Osteoblast (primary cell): Measurements from ENCODE around the gene TCF7L2. TPM values are rescaled to one million over a fixed set of nuclear protein-coding genes. Genes with fewer than 3 reads are reported as not detected.

ENCODE experiments used
- DNase-seq: peaks from one replicate; pipeline ENCODE4 v3.0.0; 2011; ENCODE audit warnings: low spot score, mixed read lengths; ENCODE audit not compliant: insufficient read length; ENCODE audit errors: missing footprints
- H2AFZ ChIP-seq: 2 replicates; pipeline ENCODE4 v1.6.0; 2011; ENCODE audit warnings: mild to moderate bottlenecking, low read length
- H3K27ac ChIP-seq: 2 replicates; pipeline ENCODE4 v1.5.1; 2011; ENCODE audit warnings: mild to moderate bottlenecking, low read depth, low read length, moderate library complexity
- H3K27me3 ChIP-seq: 2 replicates; pipeline ENCODE4 v1.6.0; 2012; ENCODE audit warnings: mild to moderate bottlenecking, control low read depth, inconsistent platforms, low read length, moderate library complexity; ENCODE audit not compliant: insufficient read depth
- H3K36me3 ChIP-seq: 2 replicates; pipeline ENCODE4 v1.5.1; 2011; ENCODE audit warnings: mild to moderate bottlenecking, low read length, control low read depth, moderate library complexity; ENCODE audit not compliant: insufficient read depth
- H3K4me1 ChIP-seq: 2 replicates; pipeline ENCODE4 v1.5.1; 2011; ENCODE audit warnings: mild to moderate bottlenecking, low read length, control low read depth, moderate library complexity; ENCODE audit not compliant: insufficient read depth
- H3K4me2 ChIP-seq: 2 replicates; pipeline ENCODE4 v1.6.0; 2011; ENCODE audit warnings: mild to moderate bottlenecking, low read length; ENCODE audit not compliant: insufficient read depth
- H3K4me3 ChIP-seq: fragments of 200-600 bp; sonication (generic); 3 replicates; pipeline ENCODE4 v1.5.1; 2012; ENCODE audit warnings: mild to moderate bottlenecking, low read length, inconsistent platforms; ENCODE audit not compliant: insufficient read depth
- H3K79me2 ChIP-seq: 2 replicates; pipeline ENCODE4 v1.6.0; 2012; ENCODE audit warnings: mild to moderate bottlenecking, low read length, control low read depth, inconsistent platforms; ENCODE audit not compliant: insufficient read depth
- H3K9me3 ChIP-seq: 2 replicates; pipeline ENCODE4 v1.5.1; 2011; ENCODE audit warnings: low read depth, low read length, control low read depth
- H4K20me1 ChIP-seq: 2 replicates; pipeline ENCODE4 v1.6.0; 2012; ENCODE audit warnings: mild to moderate bottlenecking, low read length, control low read depth; ENCODE audit not compliant: insufficient read depth
- CTCF ChIP-seq: IDR thresholded peaks from 2 replicates; pipeline ENCODE4 v1.5.1; 2011; ENCODE audit warnings: mild to moderate bottlenecking, low read depth, low read length, moderate library complexity; ENCODE audit errors: extremely low read depth
- total RNA-seq: library from RNA; depleted of rRNA; stranded (reverse); fragments of >200 nt; gene quantifications from 2 replicates; pipeline ENCODE4 v1.2.3, GENCODE V29; 2012

The TCF7L2 gene
- total RNA-seq, 1 donor, result 9.0 TPM

- Histone ChIP-seq H3K9me3 (no peaks in the 10 kb centered on the region), H3K4me1 (peaks cover 19% of the 10 kb centered on the region), H3K79me2 (peaks cover 6% of the 10 kb centered on the region), H3K27me3 (no peaks in the 10 kb centered on the region), H3K36me3 (no peaks in the 10 kb centered on the region), H3K4me3 (no peak overlapping the region), H3K4me2 (no peak overlapping the region), H4K20me1 (peaks cover 32% of the 10 kb centered on the region), H3K27ac (no peak overlapping the region), H2AFZ (no peak overlapping the region)
- no peak for DNase-seq
- TF ChIP-seq CTCF, result no peak
These were observed 185.0 kb downstream of the TCF7L2 start for GRCh38 chr10:113135025-113135424.

GRCh38 chr10:113137941-113138685 is 188.1 kb downstream of the TCF7L2 start:
- Histone ChIP-seq H4K20me1 (peaks cover 33% of the 10 kb centered on the region), H3K36me3 (peaks cover 2% of the 10 kb centered on the region), H3K27ac (no peak overlapping the region), H3K27me3 (no peaks in the 10 kb centered on the region), H3K4me1 (peaks cover 7% of the 10 kb centered on the region), H3K4me2 (no peak overlapping the region), H3K9me3 (no peaks in the 10 kb centered on the region), H3K79me2 (peaks cover 3% of the 10 kb centered on the region), H3K4me3 (no peak overlapping the region), H2AFZ (no peak overlapping the region)
- DNase-seq, result no peak
- TF ChIP-seq CTCF, result no peak

- Histone ChIP-seq H3K27me3 (no peaks in the 10 kb centered on the region), H3K4me3 (no peak overlapping the region), H3K27ac (no peak overlapping the region), H2AFZ (no peak overlapping the region), H3K9me3 (no peaks in the 10 kb centered on the region), H4K20me1 (peaks cover 27% of the 10 kb centered on the region), H3K36me3 (peaks cover 2% of the 10 kb centered on the region), H3K4me2 (no peak overlapping the region), H3K4me1 (no peaks in the 10 kb centered on the region), H3K79me2 (peaks cover 3% of the 10 kb centered on the region)
- no peak for DNase-seq
- TF ChIP-seq CTCF, result no peak
These were observed 189.0 kb downstream of the TCF7L2 start for GRCh38 chr10:113138937-113139585.

GRCh38 chr10:113139699-113140098 is 189.7 kb downstream of the TCF7L2 start:
- Histone ChIP-seq H3K9me3 (no peaks in the 10 kb centered on the region), H3K36me3 (peaks cover 8% of the 10 kb centered on the region), H3K4me1 (no peaks in the 10 kb centered on the region), H4K20me1 (peaks cover 23% of the 10 kb centered on the region), H3K27me3 (no peaks in the 10 kb centered on the region), H3K27ac (no peak overlapping the region), H2AFZ (no peak overlapping the region), H3K4me3 (no peak overlapping the region), H3K79me2 (peaks cover 3% of the 10 kb centered on the region), H3K4me2 (no peak overlapping the region)
- peak; percentile 48 for TF ChIP-seq CTCF
- DNase-seq, result no peak
